T follicular helper cell (primary cell): Measurements from ENCODE around the gene PEX16.

ENCODE experiments used
- DNase-seq: peaks from one replicate; pipeline ENCODE4 v3.0.0-alpha.2; 2020; ENCODE audit warnings: low read depth

The PEX16 gene

GRCh38 chr11:45877221-45877620, 40.5 kb downstream of the PEX16 start:
- DNase-seq: no peak

GRCh38 chr11:45876401-45876800, 41.3 kb downstream of the PEX16 start:
- DNase-seq: no peak

- DNase-seq: peak; percentile 15
These were observed 44.9 kb downstream of the PEX16 start for GRCh38 chr11:45872651-45873356.

GRCh38 chr11:45871638-45872037, 46.0 kb downstream of the PEX16 start:
- no peak for DNase-seq

GRCh38 chr11:45870706-45871105, 47.0 kb downstream of the PEX16 start:
- no peak for DNase-seq

- no peak for DNase-seq
These were observed 48.1 kb downstream of the PEX16 start for GRCh38 chr11:45869551-45869950.

GRCh38 chr11:45864041-45864440, 53.6 kb downstream of the PEX16 start:
- no peak for DNase-seq

GRCh38 chr11:45860764-45861510, 56.7 kb downstream of the PEX16 start:
- DNase-seq: no peak

- DNase-seq: no peak
These were observed 57.3 kb downstream of the PEX16 start for GRCh38 chr11:45860348-45860747.
